GM21367 (cell line): ENCODE results near the gene POLA1.

Source experiments
- ATAC-seq: cut with Tn5 transposase; IDR thresholded peaks from one replicate; pipeline ENCODE4 v1.9.1; 2021; ENCODE audit not compliant: unreplicated experiment

POLA1 gene

DNA sequence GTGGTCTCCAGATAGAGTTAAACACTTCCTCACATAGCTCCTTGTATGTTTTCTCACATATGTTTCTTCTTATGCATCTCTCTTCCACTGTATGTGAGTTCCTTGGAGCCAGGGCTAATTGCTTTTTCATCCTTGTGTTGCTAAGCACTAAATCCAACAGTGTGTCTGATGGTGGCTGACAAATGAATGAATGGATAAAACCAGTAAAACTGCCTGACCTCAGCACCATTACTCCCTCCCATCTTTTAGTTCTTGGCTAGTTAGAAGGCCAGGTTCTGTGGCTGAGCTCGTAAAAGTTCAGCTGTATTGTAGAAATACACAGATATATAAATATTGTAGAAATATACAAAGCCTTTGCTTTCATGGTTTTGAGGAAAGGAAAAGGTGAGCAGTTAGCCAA, 271.7 kb downstream of the POLA1 start:
- no peak for ATAC-seq

DNA sequence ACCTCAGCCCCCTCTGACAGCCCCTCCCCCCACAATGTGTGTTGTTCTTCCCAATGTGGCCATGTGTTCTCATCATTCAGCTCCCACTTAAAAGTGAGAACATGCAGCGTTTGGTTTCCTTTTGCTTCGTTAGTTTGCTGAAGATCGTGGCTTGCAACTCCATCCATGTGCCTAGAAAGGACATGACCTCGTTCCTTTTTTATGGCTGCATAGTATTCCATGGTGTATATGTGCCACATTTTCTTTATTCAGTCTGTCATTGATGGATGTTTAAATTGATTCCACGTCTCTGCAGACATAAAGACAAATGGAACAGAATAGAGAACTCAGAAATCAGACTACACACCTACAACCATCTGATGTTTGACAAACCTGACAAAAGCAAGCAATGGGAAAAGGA, 276.1 kb downstream of the POLA1 start:
- ATAC-seq: no peak

DNA sequence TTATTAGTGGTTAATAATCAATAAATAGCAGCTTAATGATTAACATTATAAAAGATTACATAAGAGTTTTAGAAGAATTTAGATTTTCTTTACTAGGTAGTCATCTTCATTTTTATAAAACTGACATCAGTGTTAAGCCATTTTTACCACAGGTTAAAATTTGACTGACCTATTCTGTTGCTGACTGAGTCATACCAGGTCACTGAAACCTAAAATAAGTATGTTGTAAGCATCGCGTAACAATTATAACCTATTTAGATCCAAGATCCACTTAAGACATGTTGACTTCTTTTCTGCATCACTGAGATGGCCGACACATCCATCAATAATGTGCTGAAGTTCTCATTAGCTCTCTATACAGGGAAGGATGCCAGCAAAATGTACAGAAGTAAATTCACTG, 285.4 kb downstream of the POLA1 start:
- no peak for ATAC-seq

DNA sequence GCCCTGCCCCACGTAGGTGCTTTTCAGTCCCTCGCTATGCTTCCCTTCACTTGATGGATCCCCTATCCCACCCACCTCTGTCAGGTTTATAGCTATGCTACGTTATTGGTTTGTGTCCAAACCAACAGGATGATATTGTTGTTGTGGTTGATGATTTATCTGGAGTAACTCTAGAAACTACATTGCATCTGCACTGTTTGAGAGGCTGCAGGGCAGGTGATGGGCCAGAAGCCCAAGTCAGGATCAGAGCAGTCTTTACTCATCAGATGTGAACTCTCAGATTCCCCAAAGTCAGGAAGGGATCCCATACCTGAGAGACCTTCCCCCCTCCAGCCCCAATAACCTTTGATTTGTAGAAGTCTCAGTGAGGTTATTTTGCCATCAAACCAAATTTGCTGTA, 287.3 kb downstream of the POLA1 start:
- ATAC-seq: no peak

DNA sequence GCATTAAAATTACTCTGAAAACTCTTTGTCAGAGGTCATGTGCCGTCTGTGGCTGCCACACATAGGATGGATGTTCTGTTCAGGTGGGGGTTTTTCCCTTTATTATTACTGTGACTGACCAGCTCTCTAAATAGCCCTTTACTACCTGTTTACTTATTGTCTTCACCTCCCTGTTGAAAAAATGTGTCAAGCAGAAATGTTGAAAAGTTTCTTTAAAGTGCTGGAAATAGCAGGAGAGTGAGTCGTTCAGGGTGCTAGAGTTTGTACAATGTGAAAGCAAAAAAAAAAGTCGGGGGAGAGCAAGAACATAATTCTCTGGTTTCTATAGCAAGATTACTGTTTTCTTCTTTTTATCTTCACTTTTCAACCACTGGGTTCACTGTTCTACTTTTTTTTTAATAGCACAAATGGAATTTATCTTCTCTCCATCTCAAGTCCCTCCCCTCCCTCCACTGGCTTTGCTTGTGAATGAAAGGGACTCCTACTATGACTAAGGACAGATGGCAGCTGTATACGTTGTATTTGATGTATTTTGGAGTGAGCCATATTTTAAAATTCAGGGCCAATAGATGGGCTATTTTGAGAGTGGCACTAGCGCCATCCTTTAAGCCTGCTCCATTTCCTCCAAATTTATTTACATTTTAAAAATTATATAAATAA, 288.7 kb downstream of the POLA1 start:
- no peak for ATAC-seq

DNA sequence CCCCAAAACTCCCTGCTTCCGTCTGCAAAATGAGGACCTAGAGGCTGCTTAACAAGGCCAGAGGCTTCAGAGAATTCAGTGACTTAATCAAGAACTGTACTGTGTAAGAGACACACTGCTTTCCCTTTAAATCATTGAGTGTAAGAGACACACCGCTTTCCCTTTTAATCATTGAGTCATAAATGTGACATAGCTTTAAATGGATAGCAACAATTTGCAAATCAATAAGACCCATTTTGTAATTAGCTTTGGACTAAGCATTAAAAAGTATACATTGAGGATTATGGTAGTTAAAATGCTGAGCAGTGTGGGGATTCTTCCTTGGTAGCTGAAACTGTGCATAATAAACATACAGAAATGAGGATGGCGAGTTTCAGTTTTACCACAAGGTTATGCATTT, 290.2 kb downstream of the POLA1 start:
- ATAC-seq: no peak

DNA sequence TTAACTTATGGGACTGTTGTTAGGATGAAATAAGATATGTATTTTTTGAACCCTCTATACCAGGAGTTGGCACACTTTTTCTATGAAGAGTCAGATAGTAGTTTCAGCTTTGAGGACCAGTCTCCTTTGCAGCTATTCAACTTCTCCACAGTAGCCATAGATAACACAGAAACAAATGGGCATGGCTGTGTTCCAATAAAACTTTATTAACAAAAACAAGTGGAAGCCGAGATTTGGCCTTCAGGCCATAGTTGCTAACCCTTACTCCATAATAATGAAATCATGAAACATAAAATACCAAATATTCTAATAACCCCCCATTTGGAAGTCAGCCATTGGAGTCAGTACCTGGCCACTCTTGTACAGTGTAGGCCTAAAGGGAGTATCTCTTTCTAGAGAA, 291.4 kb downstream of the POLA1 start:
- ATAC-seq: no peak

DNA sequence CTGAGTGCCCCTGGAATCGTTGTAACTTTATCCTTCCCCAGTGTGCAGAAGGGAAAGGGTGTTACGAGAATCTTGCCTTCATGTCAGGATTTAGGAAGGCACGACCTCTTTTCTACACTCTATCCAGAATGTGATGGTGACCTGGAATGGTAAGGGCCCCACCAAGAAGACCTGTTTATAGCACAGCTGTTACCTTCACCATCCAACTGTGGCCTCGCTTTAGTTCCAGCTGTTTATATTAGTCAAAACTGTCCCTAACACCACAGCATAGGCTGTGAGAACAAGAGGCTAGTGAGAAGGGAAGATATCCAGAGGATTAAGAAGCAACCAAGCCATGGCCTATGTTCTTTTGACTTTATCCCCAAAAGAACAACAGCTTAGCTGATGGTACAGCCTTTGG, 294.0 kb downstream of the POLA1 start:
- ATAC-seq: no peak

DNA sequence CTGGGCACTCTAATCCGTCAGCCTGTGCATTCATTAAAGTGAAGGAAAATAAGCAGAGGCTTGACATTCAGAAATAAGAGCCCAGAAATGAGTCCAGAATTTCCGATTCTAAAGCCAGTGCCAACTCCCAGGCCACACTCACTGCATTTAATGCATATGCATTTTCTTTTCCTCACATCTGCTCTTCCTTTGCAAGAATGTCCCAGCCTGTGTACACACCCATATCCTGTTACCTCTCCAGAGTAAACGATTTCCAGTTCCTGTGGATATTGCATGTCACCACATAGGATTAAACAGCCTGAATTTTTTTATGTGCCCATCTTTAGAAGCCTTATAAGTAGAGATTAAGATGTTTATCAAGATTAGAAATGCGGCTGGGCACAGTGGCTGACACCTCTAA, 294.6 kb downstream of the POLA1 start:
- no peak for ATAC-seq

DNA sequence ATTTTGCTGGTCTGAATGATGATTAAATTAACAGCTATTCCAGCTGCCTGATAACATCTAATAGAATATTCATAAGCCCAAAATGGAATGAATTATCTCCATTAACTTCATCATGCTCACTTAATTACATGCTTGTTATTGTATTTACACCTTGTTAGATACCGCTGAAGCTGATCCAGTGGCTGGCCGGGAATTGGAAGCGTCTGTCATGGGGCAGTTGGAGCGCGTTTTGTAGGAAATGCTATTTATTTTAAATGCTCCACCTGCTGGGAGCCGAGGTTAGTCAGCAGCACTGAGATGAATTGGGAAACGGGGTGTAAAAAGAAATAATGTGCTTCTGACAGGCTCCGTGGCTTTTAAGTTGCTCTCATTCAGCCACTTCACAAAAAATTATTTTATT, 296.8 kb downstream of the POLA1 start:
- no peak for ATAC-seq

DNA sequence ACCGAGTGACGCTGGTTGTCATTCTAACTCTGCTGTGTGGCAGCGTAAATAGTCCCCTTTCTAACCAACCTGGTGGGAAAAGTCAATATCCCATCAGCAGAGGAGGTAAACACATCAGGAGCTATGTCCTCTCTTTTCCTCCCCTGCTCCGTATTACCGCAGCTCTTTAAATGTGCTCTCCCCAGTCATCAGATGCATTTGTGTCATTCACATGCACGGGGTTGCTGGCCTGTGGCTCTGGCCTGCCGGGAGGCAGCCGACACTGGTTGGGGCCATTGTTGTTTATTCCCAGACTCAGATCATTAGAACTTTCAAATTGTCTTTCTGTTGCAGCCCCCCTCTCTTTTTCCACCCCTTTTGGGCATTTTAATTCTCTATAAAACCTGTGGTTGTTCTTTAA, 300.2 kb downstream of the POLA1 start:
- ATAC-seq: no peak

DNA sequence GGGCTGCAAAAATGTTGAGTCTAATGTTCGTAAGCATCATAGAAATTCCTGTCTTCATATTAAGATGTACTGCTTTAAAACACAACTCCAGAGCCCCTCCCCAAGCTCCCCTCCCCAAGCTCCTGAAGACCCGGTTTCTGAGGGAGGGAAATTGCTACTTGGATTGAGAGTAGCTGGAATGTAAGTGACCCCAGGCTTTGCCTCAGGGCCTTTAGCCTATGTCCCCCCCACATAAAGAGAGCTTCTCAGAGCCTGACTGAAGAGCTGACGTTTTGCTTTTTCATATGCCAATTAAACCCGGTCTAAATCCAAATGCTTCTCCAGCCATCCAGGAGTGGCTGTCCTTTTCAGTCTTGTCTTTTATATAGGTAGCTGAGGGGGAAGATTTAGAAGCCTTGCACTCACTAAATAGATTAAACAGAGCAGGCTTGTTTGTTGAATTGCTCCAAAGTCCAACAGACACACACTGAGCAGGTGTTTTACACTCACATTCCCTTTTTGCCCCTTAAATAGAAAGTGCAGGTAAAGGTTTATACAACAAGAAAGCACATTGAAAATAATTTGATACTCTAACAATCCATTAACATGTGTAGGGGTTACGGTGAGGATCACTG, 302.5 kb downstream of the POLA1 start:
- no peak for ATAC-seq

DNA sequence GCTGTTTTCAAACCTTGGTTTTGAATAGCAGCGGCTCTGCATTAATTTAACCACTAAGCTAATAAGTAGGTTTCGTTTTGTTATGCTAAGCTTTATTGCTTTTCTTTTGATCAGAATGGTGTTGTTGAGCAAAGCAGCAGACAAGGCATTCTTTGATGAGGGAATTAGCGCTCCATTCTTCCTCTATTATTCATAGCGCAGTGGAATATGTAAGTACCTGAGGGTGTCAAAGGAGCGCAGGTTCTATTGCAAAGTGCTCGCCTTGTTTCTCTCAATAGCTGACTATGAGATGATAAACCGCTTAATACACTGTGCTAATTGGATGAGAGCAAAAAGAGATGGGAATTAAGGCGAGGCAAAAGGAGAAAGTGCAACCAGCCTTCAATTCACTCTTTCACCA, 305.8 kb downstream of the POLA1 start:
- no peak for ATAC-seq

DNA sequence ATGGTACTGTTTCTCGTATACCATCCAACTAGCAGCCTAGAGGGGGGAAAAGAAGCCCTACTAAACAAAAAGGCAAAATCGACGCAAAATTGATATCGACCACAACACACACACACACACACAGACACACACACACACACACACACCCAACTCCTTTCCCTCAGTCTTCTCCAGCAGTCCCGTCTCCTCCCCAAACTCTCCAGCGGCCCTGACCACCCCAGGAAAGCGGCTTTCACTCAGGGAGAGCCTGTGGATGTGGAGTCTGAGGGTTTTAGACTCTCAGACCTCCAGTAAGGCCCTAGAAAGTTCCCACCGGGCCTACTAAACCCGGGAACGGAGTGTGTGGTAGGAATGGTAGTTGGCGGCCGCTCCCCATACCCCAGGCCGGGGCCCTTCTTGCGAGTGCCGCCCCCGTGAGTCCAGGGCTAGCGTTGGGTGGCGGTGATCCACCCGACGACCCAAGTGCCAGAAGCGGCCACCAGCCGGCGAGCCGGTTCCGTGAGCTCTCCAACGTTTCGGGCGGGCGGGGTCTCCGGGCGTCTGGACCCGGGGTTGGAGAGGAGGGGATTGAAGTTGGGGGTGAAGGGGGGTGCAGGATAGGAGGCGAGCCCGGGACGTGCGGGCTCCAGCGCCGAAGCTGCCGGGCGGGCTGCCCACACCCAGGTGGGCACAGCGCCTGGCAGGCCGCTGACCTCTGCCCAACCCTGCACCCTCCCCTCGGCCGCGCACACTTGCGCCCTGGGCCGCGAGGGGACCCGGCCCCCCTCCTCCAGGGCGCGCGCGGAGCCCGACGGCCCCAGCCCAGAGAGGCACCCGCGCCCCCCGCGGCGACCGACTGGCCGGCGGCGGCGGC, 308.3 kb downstream of the POLA1 start:
- no peak for ATAC-seq

DNA sequence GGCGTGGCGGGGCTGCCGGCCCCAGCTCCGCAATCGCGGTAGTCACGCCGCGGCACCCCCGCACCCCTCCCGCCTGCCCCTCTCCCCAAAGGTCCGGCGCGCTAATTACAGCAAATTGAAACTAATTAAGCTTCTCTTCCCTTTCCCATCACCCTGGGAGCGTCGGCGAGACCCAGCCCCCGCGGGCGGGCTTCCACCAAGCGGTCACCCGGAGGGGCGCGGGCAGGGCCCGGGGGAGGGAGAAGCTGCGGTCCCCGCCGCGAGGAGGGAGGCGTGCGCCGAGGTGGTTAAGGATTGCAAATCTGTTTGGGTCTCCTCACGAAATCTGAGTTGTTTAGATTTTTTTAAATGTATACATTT, 308.9 kb downstream of the POLA1 start:
- no peak for ATAC-seq

DNA sequence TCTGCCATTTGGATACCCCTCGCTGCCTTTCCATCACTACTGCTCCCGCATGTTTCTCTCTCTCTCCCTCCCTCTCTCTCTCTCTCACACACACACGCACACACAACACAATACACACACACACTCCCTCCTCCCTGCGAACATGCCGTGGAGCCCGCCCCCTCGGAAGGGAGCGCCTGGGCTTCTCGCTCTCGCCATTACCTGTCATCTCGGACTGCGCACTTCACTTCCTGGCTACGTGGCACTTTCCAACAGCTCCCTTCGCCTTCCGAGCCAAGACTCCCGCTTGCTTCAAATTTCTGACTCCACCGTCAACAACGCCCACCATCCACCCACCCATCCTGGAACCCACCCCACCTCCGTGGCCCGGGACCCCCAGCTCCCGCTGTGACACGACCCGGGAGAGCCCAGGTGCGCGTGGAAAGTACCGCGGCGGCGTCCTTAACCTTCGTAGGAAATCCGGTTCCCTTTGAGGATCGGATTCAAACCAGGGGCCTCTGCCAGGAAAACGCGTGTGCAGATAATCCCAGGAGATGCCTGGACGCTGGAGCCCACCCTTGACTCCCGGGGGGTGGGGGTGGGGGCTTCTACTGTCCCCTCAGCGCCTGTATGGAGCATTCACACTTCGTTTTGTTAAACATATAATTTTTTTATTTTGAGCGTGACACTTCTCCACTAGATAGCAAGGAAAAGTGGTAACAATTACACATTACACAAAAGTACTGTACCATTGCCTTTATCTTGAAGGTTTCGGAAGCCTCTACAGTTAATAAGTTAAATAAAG, 309.5 kb downstream of the POLA1 start:
- no peak for ATAC-seq

DNA sequence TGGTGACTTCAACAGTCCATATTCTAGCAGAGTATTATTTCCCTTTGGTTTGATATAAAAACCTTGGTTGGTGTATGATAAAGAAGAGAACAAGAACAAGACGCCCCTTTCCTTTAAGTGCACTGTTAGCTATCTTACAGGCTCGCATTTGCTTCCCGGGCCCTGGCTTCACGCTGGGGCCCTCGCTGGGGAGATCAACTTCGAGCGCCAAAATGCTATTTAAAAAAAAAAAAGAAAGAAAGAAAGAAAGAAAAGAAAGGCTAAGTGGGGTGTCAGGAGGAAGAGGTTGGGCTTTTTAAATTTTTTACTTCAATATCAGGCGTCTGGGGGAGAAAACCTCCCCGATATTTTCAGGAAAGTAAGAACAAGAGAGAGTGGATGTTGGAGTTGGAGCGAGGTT, 310.3 kb downstream of the POLA1 start:
- no peak for ATAC-seq

DNA sequence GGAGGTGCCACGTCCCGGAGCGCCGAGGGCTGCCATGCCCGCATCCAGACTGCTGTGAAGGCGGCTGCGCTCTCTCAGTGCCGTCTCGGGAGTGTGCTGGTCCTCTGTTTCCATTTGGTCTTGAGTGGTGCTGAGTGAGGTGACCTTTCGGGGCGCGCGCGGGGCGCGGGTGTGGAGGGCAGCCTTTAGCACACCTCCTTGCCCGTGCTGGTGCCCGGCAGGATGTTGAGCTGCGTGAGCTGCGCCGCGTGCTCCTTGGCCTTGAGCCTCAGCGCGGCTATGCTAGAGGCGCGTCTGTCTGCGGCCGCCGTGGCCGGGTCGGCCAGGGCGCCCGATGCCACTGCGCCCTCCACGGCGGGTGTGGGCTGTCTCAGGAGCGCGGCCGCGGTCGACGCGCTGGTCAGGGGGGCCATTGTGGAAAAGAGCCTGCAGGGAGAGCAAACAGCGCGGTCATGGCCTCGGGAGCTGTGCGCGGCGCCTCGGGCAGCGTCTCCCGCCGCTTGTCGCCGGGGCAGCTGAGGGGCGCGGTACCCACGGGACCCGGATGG, 310.8 kb downstream of the POLA1 start:
- no peak for ATAC-seq

DNA sequence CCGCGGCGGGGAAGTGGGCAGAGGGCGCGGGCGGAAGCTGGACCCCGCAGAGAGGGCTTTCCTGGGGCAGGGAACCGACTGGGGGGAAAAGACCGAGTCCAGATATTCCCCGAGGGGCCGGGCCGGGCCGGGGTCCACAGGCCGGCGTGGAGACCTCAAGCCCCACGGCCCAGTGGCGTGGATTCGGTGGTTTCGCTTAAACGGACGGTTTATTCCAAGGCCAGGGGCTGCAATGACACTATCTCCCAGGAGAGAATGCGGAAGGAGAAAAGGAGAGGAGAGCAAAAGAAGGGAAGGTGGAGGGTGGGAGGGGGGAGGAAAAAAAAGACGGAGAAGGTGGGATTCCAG, 311.3 kb downstream of the POLA1 start:
- ATAC-seq: no peak

DNA sequence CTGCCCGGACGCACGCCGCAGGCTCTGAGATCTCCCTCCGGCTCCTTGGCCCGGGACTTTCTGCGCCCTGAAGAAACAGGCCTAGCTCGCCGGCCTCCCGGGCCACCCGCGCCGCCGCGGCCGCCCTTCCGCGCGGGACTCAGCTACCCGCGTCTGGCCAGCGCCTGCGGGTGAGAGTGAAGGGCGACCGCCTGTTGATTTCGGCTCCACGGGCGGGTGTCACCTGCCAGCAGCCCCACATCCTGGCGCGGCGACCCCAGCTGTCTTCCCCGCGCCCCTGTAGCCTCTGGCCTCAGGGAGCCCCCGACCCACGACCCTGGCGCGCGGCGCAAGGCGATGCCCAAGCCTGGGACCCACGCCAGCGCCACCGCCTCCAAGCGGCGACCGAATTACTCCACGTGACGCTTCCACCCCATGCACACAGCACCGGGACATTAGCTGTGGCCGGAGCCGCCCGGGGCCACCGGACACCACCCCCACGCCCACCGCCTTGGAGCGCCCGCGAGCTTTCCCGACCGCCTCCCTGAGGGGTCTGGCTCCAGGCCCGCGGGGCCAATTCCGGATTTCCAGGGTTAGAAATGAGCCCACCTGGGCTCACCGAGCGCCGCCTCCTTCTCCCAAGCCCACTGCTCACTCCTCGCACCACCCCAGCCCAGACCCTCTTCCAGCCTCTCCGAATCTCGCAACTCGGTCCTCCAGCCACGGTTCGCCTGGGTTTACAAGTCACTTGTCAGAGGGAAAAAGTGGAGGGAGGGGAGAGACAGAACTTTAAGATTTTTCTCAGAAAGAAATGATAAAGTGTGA, 311.9 kb downstream of the POLA1 start:
- ATAC-seq: no peak
